GM12875 (cell line): Measurements from ENCODE around the gene MED16.
A peak's percentile ranks its signal among the peaks of the same experiment; 100 is the strongest.

Experiments used
- H3K4me3 ChIP-seq: one replicate; pipeline ENCODE4 v1.5.1; 2011; ENCODE audit warnings: low read depth, low read length, control low read depth
- TF ChIP-seq, protein P1 (sequence below): IDR thresholded peaks from 2 replicates; pipeline ENCODE4 v1.5.1; 2011; ENCODE audit warnings: low read depth, mild to moderate bottlenecking, control low read depth, inconsistent platforms, low read length, moderate library complexity, borderline replicate concordance; ENCODE audit not compliant: insufficient read depth

Gene MED16

DNA sequence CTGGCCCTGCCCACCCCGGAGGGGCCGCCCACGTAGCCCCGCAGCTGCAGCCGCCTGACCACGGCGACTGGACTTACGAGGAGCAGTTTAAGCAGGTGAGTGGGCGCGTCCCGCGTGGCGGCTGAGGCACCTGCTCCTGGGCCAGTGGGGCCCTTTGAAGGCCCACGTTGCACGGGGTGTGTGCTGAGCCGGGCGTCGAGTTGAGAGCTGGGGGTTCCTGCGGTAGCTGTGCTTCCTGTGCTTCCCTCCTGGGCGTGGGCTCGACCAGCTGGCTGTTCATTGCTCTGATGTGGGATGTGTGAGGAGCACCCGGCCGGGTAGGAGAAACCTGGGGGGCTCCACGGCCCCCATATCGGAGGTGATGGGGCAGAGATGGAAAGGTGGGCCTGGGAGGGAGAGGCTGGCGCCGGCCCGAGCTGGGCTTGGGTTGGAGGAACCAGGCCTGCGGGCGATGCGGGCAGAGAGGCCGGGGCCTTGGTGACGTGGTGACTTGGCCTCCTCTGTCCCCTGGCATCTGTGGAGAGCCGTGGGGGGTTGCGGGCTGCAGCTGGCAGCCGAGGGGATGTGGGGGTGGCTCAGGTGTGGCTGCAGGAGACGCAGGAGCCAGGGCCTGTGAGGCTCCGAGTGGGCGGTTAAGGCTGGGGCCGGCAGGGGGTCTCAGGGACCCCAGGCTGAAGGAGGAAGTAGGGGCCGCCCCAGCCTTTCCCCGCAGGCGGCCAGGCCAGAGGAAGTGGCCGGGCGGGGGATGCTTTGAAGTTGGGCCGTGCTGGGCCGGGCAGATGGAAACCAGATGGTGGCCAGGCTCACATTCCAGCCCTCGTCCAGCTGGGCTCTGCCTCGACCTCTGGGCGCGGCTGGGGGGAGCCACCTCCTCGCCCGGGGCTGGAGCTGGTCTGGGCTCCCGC is 39.9 kb upstream of the MED16 start:
- TF ChIP-seq, protein P1, sequence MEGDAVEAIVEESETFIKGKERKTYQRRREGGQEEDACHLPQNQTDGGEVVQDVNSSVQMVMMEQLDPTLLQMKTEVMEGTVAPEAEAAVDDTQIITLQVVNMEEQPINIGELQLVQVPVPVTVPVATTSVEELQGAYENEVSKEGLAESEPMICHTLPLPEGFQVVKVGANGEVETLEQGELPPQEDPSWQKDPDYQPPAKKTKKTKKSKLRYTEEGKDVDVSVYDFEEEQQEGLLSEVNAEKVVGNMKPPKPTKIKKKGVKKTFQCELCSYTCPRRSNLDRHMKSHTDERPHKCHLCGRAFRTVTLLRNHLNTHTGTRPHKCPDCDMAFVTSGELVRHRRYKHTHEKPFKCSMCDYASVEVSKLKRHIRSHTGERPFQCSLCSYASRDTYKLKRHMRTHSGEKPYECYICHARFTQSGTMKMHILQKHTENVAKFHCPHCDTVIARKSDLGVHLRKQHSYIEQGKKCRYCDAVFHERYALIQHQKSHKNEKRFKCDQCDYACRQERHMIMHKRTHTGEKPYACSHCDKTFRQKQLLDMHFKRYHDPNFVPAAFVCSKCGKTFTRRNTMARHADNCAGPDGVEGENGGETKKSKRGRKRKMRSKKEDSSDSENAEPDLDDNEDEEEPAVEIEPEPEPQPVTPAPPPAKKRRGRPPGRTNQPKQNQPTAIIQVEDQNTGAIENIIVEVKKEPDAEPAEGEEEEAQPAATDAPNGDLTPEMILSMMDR = no peak
- H3K4me3 ChIP-seq = peak overlapping the region; percentile 23

DNA sequence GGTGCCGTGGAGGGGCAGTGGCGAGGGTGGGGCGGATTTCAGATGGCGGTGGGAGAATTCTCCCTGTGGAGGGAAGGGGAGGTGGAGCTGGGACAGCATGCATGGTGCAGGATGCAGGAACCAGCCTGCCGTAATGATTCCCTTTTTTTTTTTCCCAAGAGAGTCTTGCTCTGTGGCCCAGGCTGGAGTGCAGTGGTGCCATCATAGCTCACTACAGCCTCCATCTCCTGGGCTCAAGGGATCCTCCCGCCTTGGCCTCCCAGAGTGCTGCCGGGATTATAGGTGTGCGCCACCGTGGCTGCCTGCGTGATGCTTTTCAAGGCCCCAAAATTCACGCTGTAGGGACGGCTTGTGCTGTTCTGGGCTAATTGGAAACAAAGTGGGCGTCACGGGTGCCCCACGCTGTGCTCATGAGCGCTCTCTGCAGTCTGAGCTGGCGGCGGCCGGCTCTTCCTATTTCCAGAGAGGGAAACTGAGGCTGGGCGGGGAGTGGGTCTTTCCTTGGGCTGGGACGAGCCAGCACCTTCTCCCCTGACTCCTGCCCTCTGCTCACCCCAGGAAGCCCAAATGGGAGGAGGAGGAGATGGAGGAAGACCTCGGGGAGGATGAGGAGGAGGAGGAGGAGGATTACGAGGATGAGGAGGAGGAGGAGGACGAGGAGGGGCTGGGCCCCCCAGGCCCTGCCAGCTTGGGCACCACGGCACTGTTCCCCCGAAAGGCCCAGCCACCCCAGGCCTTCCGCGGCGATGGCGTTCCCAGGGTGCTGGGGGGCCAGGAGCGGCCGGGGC is 39.1 kb upstream of the MED16 start:
- TF ChIP-seq, protein P1 = no peak
- H3K4me3 ChIP-seq = peak overlapping the region; percentile 2

DNA sequence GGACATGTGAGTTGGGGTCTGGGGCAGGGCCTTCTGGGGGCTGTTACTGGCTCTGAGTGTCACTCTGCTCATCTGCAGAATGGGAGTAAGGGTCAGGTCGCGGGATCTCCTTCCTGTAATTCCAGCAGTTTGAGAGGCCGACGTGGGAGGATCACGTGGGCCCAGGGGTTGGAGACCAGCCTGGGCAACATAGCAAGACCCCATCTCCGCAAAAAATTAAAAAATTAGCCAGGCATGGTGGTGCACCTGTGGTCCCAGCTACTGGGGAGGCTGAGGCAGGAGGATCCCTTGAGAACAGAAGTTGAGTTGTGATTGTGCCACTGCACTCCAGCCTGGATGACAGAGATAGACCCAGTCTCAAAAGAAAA is 36.9 kb upstream of the MED16 start:
- TF ChIP-seq, protein P1 = no peak
- no peak overlapping the region for H3K4me3 ChIP-seq

DNA sequence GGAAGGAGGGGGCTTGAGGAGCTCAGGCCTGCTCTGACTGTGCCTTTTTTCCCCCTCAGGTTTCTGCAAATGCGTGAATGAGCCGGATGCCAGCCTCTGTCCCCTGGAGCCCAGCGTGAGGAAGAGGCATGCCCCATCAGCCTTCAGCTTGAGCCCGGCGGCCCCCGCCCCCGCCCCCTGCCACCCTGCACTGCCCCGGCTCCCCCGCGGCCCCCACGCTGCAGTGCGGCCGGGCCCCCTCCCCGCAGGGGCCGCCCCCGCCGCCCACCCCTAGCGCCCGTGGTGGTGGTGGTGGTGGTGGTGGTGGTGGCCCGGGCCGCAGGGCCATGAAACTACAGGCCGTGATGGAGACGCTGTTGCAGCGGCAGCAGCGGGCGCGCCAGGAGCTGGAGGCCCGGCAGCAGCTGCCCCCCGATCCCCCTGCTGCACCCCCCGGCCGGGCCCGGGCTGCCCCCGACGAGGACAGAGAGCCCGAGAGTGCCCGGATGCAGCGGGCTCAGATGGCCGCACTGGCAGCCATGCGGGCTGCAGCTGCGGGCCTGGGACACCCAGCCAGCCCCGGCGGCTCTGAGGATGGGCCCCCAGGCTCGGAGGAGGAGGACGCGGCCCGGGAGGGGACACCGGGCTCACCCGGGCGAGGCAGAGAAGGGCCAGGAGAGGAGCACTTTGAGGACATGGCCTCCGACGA is 36.4 kb upstream of the MED16 start:
- H3K4me3 ChIP-seq = no peak overlapping the region
- TF ChIP-seq, protein P1 = no peak

DNA sequence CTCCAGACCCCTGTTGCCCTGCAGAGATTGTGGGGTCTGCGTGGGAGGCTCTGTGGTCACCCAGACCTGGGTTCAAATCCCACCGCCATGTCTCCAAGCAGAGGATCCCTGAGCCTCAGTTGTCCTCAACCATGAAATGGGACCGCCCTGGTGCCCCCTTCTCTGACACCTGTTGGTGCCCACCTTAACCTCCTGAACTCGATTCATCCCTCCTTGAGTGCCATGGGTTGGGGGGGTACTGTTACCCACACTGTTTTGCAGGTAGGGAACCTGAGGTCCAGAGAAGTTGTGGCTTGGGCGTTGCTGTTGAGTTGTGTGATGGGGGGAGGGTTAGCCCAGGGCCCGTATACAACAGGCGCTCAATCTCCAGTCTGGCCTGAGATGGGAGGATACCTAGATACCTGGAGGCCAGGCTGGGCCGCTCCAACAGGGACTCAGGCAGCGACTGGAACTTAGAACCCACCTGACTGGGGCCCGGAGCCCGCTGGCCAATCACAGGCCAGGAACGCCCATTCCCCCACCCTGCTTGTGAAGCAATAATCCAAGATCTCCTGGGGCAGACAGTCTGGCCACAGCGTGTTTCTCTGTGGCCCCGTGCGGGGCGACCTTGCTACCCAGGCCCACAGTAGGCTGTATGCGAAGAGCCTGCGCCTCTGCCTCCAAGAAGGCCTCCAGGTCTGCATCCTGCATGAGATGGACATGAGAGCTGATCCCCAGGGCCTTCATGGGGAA is 35.6 kb upstream of the MED16 start:
- H3K4me3 ChIP-seq = no peak overlapping the region

DNA sequence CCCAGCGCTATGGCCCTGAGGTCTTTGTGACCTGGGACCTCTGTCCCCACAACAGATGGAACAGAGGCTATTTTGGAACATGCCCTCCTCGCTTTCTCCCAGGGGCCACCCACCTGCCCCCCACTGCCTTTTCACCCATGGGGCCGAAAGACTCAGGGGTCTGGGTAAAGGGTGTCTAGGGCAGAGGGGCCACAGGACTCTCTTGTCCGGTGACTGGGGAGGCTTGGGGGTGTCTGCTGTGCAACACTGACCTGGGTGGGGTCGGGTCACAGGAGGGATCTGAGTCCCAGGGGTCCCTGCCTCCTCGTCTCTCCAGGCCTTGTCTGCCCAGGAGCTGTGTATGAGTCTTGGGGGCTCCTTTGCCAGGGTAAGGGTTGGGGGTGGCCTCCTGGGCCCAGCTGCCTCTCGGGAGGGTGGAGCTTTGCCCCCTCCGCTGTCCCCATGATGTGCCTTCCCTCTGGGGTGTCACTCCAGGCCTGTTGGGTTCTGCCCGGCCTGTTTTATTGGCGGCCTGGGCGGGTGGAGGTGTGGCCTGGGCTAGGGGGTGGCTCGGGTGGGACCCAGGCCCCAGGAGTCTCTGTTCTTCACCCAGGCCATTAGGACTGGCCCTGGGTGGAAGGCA is 34.9 kb upstream of the MED16 start:
- peak overlapping the region; percentile 92 for H3K4me3 ChIP-seq
- TF ChIP-seq, protein P1 = no peak

More for the DNA sequence above, 35.6 kb upstream of the MED16 start:
- TF ChIP-seq, protein P1 = no peak
